ENCODE measurements around the gene PCDH8. TPM values are rescaled to one million over a fixed set of nuclear protein-coding genes. Genes with fewer than 3 reads are reported as not detected.

Gene PCDH8
- total and polyA plus RNA-seq, 2 of the 13 experiments (the other 11 are each of a cell fraction or from before 2014, with no cell fraction given): not detected

GRCh38 chr13:52892925-52893324 lies 44.5 kb upstream of the PCDH8 start:
- Histone ChIP-seq H3K36me3 (replicated peaks in 1 of 2; ENCODE audit: control insufficient read depth in 1 of 2, insufficient read depth in 2 of 2, low read length in 2 of 2) (no peaks in the 10 kb centered on the region), H3K79me2 (ENCODE audit: insufficient read depth, low read length) (no peaks in the 10 kb centered on the region), H3K27me3 (ENCODE audit: control insufficient read depth in 1 of 2, insufficient read depth in 2 of 2, low read length in 2 of 2) (peaks cover 0 to 21% of the 10 kb centered on the region in 2 experiments; a peak in 1 of 5 replicates), H3K4me3 (replicated peaks in 1 of 3; ENCODE audit: insufficient read depth in 1 of 3, low read depth in 2 of 3, low read length in 3 of 3) (no peak overlapping the region), H3K9ac (ENCODE audit: insufficient read depth, low read depth, low read length) (no peak overlapping the region), H3K9me3 (ENCODE audit: low read length) (no peaks in the 10 kb centered on the region), H3K4me1 (ENCODE audit: insufficient read depth, low read length) (no peaks in the 10 kb centered on the region), H3K27ac (ENCODE audit: extremely low read length, insufficient read depth, low read length) (no peak overlapping the region), H3K4me2 (ENCODE audit: low read depth, low read length) (no peak overlapping the region), H4K20me1 (ENCODE audit: insufficient read depth, low read length) (no peaks in the 10 kb centered on the region), H2AFZ (ENCODE audit: low read length) (no peak overlapping the region)
- CTCF ChIA-PET (ENCODE audit: low intra/inter-chr PET ratio, low total read pairs): no interaction called here
- 0% methylated on average over 3 of the region's 4 CpGs for WGBS (ENCODE audit: low lambda C conversion rate)
- no peak for TF ChIP-seq THAP7 (CRISPR knock-in tag; IDR thresholded peaks at IDR 0.05)
- no peak for TF ChIP-seq SP4 (CRISPR knock-in tag; IDR thresholded peaks at IDR 0.05)
- TF ChIP-seq ATAD3A (CRISPR knock-in tag; IDR thresholded peaks at IDR 0.05): no peak
- no peak for TF ChIP-seq FOSL2 (CRISPR knock-in tag; IDR thresholded peaks at IDR 0.05)
- TF ChIP-seq ZNF768 (CRISPR knock-in tag; IDR thresholded peaks at IDR 0.05): no peak
- no peak for TF ChIP-seq SAFB2 (CRISPR knock-in tag; IDR thresholded peaks at IDR 0.05; ENCODE audit: borderline replicate concordance, low read depth)
- no peak for TF ChIP-seq ZNF496 (CRISPR knock-in tag; IDR thresholded peaks at IDR 0.05; ENCODE audit: insufficient replicate concordance)
- TF ChIP-seq ZEB1 (IDR thresholded peaks at IDR 0.05; ENCODE audit: insufficient replicate concordance, low read depth): no peak
- TF ChIP-seq, protein P1, sequence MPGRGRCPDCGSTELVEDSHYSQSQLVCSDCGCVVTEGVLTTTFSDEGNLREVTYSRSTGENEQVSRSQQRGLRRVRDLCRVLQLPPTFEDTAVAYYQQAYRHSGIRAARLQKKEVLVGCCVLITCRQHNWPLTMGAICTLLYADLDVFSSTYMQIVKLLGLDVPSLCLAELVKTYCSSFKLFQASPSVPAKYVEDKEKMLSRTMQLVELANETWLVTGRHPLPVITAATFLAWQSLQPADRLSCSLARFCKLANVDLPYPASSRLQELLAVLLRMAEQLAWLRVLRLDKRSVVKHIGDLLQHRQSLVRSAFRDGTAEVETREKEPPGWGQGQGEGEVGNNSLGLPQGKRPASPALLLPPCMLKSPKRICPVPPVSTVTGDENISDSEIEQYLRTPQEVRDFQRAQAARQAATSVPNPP (CRISPR knock-in tag; IDR thresholded peaks at IDR 0.05): no peak
- no peak for TF ChIP-seq GRHL1 (CRISPR knock-in tag; conservative IDR thresholded peaks at IDR 0.05)
- TF ChIP-seq ZSCAN29 (CRISPR knock-in tag; conservative IDR thresholded peaks at IDR 0.05): no peak
- no peak for TF ChIP-seq MEIS2 (CRISPR knock-in tag; IDR thresholded peaks at IDR 0.05)
- TF ChIP-seq, protein P2, sequence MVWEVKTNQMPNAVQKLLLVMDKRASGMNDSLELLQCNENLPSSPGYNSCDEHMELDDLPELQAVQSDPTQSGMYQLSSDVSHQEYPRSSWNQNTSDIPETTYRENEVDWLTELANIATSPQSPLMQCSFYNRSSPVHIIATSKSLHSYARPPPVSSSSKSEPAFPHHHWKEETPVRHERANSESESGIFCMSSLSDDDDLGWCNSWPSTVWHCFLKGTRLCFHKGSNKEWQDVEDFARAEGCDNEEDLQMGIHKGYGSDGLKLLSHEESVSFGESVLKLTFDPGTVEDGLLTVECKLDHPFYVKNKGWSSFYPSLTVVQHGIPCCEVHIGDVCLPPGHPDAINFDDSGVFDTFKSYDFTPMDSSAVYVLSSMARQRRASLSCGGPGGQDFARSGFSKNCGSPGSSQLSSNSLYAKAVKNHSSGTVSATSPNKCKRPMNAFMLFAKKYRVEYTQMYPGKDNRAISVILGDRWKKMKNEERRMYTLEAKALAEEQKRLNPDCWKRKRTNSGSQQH (CRISPR knock-in tag; IDR thresholded peaks at IDR 0.05; ENCODE audit: low read depth): no peak
- no peak for TF ChIP-seq HNRNPL (IDR thresholded peaks at IDR 0.05; ENCODE audit: low read depth, low read length)
- TF ChIP-seq FOSL1 (CRISPR knock-in tag; IDR thresholded peaks at IDR 0.05; ENCODE audit: borderline replicate concordance): no peak
- TF ChIP-seq MTF1 (CRISPR knock-in tag; IDR thresholded peaks at IDR 0.05): no peak
- no peak for TF ChIP-seq HOXA3 (CRISPR knock-in tag; IDR thresholded peaks at IDR 0.05)
- no peak for TF ChIP-seq ZBTB21 (CRISPR knock-in tag; IDR thresholded peaks at IDR 0.05)
- in situ Hi-C loops (cut with HindIII; ENCODE audit: extremely low pct_ligation_motif_present, low pct_unique_long_range_greater_than_20kb): no loop called here
- POLR2A ChIA-PET: no interaction called here
- DNase-seq (ENCODE audit: low spot score) (no peak), ATAC-seq (no peak), FAIRE-seq (no peak)
- intact Hi-C loops (cut with micrococcal nuclease; ENCODE audit: unreplicated experiment): no loop called here
- BruUV-seq (replicated peaks): no TSS peak
